Measurements from ENCODE around the gene KIF17.
A peak's percentile ranks its signal among the peaks of the same experiment; 100 is the strongest.
"Not testable (repeated sequence)": the region's sequence is repeated elsewhere in the genome, so short reads cannot be mapped to it uniquely, and the experiment has no call there.

Gene KIF17

DNA sequence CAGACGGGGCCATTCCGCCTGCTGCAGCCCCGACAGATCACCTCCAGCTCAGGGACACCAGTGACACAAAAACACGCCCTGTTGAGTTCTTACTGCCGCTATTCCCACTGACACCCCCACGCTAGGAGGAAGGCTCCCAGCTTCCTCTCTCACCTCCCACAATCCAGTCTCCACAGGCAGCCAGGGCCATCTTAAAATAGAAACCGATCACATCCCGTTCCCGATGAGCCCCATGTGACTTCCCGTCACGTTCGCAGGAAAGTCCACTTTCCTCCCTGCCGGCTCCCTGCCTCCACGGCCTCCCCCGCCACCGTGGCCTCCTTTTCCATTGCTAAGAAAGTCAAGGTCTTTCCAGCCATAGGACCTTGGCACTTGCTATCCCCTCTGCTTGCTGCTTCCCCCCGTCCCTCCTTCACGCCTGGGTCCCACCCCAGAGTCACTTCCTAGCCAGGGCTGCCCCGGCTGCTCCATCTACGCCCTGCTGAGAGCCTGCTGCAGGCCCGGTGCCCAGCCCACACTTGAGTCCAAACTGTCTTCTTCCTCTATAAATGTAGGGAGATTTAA, 32.6 kb downstream of the KIF17 start:
- DNase-seq, result no peak

DNA sequence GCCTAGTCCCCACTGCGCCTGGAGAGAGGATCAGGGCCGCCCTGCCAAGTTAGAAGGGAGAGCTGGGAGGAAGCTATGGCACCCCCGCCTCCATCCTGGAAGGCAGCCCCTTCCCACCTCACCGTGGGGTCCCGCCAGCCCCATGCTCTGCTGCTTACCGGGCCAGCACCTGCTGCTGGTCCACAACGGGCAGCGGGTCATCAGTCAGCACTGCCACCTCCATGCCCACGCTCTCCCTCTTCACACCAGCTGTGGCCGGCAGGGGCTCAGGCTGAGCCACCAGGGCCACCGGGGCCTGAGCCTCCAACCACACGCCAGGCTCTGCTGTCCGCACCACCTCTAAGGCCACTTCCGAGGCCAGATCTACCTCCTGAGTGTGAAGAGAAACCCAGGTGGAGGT, 33.2 kb downstream of the KIF17 start:
- DNase-seq, result no peak

GRCh38 chr1:20684050-20684620, 33.7 kb downstream of the KIF17 start:
- no peak for DNase-seq

GRCh38 chr1:20683614-20684013, 34.2 kb downstream of the KIF17 start:
- DNase-seq, result no peak

- DNase-seq, result no peak
Measured at GRCh38 chr1:20682571-20683236, 35.1 kb downstream of the KIF17 start.

DNA sequence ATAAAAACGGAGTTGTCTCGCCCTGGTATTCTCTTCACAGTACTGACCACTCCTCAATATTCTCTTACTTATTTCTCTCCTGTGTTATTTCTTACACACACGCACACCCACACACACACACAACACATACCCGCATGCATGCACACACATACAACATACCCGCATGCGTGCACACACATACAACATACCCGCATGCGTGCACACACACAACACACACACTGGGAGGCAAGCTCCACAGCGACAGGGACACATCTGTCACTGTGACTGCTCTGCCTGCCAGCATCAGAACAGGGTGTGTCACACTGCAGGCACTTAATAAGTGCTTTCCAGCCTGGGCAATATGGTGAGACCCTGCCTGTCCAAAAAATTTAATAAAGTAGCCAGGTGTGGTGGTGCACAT, 35.8 kb downstream of the KIF17 start:
- no peak for DNase-seq

GRCh38 chr1:20680269-20680668, 37.5 kb downstream of the KIF17 start:
- DNase-seq, result no peak

DNA sequence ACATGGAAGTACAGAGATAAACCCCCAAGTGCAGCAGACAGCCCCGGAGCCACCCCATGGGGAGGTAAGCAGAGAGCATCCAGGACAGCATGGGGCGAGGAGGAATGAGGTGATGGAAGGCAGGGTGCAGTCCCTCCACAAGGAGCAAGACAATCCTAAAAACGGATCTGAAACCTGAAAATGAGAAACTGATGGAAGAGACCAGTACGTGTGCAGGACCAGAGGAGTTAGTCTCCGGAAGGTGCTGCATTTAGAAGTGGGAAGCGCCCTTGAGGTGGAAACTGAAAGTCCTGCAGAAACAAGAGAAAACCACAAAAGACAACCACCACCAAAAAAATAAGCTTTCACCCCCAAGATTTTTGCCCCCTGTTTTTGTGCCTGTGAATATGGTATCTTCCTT, 39.2 kb downstream of the KIF17 start:
- no peak for DNase-seq

DNA sequence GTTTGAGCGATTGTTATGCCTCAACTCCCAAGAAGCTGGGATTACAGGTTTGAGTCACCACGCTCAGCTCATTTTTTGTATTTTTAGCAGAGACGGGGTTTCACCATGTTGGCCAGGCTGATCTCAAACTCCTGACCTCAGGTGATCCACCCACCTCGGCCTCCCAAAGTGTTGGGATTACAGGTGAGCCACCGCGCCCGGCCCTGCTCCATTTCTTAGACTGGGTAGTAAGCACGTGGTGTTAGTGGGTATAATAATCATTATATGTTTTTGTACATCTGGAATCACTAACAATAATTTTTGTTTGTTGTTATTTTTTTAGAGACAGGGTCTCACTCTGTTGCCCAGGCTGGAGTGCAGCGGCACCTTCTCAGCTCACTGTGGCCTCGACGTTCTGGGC, 44.2 kb downstream of the KIF17 start:
- DNase-seq, result not testable (repeated sequence)

DNA sequence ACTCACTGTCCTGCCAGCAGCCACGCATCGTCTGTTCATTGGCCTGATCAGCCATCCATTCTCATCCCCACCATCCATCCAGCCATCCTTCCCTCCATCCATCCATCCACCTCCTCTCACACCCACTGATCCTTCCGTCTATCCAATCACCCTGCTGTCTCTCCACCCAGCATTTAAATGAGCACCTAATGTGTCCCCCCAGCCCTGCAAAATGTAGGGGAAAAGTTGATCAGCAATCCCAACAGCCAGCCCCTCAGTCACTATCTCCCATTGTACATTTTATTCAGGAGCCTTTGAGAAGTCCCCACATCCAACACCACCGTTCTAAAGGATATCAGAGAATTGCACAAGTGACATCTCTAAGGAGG, 45.6 kb downstream of the KIF17 start:
- DNase-seq, result no peak

DNA sequence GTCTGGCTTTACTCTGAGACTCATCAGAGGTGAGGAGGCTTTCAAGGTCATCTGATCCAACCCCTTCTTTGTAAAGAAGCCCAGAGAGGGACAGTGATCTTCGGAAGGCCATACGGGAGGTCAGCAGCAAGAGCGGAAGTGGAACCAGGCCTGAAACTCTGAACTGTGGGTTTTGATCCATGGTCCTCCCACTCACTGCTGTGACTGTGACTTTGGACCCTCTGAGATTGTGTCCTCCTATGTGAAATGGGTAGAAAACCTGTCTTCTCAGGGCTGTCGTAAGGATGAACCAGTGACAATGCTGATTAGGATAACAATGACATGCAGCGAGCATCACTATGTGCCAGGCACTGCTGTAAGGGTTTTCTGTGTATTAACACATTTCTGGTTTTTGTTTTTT, 46.9 kb downstream of the KIF17 start:
- DNase-seq, result no peak

DNA sequence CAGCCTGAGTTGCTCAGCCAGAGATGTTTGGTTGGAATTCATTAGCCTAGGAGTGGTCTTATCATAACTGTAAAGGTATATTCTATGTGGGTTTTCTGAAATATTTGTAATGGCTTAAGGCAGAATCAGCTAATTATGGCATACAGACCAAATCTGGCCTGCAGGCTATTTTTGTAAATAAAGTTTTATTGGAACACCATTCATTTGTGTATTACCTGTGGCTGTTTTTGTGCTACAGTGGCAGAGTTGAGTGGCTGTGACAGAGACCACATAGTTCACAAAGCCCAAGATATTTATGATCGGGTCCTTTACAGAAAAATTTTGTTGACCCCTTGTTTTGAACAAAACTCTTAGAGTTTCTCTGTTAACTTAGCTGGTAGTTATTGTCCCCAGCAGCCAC, 49.2 kb downstream of the KIF17 start:
- no peak for DNase-seq

- DNase-seq, result no peak
Measured at GRCh38 chr1:20666804-20667203, 51.0 kb downstream of the KIF17 start.

- no peak for DNase-seq
Measured at GRCh38 chr1:20666146-20666545, 51.7 kb downstream of the KIF17 start.

DNA sequence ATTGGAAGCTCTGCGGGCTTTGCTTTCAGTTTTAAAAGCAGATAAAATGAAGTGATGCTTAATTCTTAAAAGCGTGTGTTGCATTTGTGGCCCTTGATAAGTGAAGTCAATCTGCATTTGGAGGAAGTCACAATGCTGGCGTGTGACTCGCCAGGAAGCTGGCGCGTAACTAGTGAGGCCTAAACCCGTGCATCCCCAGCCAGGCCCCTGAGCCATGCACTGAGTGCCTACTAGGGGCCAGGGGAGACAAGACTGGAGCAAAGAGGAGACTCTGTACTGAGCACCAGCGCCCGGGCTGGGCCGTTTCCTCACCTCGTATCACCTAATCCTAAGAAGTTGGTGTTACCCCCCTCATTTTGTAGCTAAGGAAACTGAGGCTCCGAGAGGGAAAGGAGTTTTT, 52.1 kb downstream of the KIF17 start:
- DNase-seq, result no peak

GRCh38 chr1:20663969-20664715, 53.7 kb downstream of the KIF17 start:
- DNase-seq, result no peak

DNA sequence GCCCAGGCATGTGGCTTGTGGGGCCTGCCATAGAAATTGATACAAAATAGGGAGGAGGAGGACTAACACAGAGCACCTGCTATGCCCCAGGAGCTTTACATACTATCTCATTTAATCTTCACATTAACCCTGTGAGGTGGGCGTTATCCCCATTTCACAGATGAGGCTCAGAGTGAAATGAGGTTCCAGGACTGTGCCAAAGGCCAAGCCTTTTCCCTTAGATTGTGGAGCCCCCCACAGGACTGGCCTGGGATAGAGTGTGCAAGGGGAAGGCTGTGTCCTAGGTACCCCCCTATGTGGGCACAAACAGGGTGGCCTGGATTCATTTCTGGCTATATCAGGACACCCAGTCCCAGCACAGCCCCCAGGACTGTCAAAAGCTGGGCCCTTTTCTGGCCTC, 54.4 kb downstream of the KIF17 start:
- no peak for DNase-seq

DNA sequence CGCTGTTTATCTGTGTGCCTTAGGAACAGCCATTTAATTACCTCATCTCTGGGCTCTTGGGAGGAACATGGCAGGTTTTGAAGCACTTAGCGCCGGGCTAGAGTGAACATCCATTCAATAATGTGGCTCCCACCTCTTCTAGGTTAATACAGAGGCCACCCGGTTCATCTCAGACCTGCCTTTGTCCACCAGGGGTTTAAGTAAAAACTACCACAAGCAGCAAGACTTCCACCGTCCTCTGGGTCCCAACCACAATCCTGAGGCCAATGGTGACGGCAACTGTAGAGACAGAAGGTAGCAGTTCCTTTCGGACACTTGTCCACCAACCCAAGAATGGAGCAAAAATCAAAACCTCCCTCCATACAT, 55.7 kb downstream of the KIF17 start:
- DNase-seq, result no peak

DNA sequence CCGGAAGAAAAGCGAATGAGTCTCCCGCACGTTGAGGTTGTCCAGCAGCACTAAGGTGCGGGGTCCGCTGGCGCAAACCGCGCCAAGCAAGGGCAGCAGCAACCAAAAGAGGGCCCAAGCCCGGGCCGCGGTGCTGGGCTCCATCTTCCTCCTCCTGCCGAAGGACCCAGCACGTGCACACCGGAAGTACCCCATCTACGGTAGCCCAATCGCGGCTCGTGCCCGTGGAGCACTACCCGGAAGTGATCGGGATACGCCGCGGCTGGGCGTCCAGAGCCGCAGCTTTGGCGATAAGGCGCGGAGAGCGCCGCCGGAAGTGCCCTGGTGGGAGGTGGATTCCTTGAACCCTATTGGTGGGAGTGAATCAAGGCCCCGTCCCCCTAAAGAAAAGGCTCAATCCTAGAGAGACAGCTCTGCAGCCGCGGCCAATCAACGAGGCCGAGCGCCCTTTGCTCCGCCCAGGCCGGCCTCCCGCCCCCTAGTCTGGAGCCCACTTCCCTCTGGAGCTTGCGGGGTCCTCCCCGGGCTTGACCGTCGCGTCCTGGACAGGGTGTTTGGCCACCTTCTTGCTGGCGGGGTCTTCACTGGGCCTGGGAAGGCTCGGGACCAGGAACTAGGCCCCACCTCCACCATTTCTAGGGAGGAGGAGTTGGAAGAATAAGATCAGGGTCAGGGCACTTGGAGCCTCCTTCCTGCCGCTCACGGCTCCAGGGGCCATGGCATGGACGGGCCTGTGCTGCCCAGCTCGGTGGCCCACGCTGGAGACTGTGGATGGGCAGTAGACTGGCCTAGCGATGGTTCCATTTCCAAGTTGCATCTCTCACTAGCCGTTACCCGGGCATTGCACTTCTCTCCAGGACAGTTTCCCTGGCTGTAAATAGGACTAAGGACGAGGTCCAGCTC, 56.3 kb downstream of the KIF17 start, which contains the start of gene DDOST:
DDOST (minus strand) TSS at position 163 of the 903 bp plus-strand sequence; CDS start at position 144, 19 bp downstream.
- peak; percentile 97 for DNase-seq

DNA sequence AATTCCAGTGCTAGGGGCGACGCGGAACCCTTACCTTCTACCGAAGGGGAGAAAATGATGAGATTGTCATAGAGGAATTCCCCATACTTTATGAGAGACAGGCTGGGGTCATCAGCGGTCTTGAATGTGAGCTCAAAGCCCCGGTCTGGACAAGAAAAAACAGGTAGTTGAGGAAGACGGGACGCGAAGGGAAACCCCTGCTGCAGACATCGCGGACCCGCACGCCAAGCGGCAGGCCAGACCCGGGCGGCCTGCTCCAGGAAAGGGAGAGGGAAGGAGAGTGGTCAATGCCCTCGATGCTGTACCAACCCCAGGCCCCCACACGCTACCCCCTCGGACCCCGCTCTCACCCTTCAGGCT, 57.0 kb downstream of the KIF17 start:
- DNase-seq, result no peak

- no peak for DNase-seq
Measured at GRCh38 chr1:20660363-20660762, 57.4 kb downstream of the KIF17 start.

DNA sequence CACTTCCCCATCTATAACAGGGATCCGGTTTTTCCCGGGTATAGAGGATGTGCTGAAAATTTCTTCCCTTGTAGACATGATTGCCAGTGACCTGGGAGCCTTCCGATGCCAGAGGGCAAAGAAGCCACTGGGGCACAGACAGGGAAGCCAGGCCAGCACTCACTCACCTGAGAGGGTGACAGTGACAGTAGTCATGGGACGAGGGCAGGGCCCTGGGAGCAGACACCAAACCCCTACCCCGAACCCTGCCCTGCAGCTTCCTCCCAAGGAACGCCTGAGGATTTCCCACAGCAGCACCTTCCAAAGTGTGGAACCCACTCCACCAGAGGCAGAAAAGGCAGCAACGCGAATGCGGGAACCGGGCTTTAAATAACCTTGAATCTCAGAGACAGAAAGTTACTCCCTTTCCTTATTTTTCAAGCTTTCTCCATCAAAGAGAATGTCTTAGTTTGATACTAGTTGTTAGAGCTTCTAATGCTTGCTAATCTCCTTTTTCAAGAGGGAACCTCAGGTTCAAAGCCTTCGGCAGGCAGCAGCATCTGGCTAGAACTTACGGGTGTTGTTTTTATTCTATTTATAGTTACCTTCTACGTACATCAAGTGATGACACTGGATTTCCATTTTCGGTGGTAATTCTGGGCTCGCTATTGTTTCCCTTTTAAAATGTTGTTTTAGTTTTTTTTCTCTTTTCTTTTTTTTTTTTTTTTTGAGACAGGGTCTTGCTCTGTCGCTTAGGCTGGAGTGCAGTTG, 59.5 kb downstream of the KIF17 start:
- no peak for DNase-seq

Measured in retina (tissue), 1 donor.